Pons (tissue), 1 donor: ENCODE data around the gene CES4A.

Experiments
- DNase-seq: peaks from one replicate; pipeline ENCODE4 v3.0.0-alpha.2; 2016; ENCODE audit warnings: low spot score

The CES4A gene

GRCh38 chr16:67053767-67054334, 65.5 kb downstream of the CES4A start:
- DNase-seq, result no peak

DNA sequence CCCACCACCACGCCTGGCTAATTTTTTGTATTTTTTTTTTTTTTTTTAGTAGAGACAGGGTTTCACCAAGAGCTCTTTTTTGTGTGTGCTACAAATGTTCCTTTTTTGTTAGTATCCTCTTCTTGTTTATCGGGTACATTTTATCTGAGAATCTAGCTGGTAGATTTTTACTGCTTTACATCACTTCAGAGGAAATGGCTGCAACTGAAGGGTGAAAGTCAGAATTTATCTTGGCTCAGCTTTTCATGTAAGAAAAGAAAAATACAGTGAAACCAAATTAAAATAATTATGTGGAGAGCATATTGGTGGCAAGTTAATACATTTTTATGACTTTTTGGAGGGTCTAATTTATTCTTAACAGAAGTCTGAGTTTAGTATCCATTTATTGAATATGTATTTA, 66.5 kb downstream of the CES4A start:
- no peak for DNase-seq

DNA sequence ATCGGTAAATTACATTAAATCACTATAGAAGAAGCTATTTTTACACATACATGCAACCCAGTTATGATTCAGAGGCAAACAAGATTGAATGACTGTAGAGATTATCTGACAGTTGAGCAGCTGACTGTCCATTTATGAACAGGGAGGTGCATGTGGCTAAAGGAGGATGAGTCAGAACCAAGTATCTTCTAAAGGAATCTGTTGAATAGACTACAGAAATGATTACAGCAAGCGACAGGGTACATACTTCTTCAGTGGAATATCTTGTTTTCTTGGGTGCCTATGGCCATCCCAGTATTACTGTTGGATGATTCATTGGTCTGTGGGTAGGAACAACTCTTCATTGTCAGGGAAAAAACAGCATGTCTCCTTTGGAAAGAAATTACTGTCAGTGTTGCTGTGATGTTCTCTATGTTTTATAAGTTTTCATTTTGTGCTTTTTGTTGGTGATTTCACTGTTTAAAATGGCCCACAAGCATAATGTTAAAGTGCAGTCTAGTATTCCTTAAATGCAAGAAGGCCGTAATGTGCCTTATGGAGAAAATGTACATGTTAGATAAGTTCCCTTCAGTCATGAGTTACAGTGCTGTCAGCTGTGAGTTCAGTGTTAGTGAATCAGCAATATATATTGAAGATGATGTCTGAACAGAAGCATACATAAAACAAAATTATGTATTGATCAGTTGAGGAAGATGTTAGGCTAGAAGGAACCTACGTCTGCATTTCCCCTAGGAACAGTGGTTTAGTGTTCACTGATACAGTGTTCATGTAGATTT, 67.5 kb downstream of the CES4A start:
- DNase-seq, result peak; percentile 48
